B cell (primary cell): Measurements from ENCODE around the gene RNMT.

Source experiments
- EZH2 ChIP-seq: IDR thresholded peaks from 2 replicates; pipeline ENCODE4 v1.6.1; 2012; ENCODE audit warnings: borderline replicate concordance, low read depth, mild to moderate bottlenecking, moderate library complexity, low read length; ENCODE audit not compliant: insufficient read depth, poor library complexity, severe bottlenecking
- TF ChIP-seq, protein P1 (sequence below): fragments of 200-600 bp; IDR thresholded peaks from one replicate; pipeline ENCODE4 v1.8.0; 2022; ENCODE audit warnings: antibody characterized with exemption, mild to moderate bottlenecking

DNA sequence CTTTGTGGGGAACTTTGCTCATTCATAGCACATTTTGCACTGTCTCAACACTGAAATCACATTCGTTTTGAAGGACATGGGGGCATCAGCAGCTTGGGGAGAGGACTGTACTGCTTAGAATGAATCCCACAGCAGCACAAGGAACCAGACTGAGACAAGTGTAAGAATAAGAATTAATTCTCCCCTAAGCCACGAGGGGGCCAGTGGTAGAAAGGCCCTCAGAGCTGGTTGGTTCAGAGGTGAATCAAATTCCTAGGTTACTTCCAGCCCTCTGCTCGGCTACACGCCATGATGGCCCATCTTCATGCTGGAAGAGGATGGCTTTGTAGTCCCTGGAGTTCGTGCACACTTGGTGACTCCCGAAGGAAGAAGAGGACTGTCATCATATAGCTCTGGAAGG lies 85.5 kb downstream of the RNMT start:
- TF ChIP-seq EZH2 = no peak
- TF ChIP-seq, protein P1, sequence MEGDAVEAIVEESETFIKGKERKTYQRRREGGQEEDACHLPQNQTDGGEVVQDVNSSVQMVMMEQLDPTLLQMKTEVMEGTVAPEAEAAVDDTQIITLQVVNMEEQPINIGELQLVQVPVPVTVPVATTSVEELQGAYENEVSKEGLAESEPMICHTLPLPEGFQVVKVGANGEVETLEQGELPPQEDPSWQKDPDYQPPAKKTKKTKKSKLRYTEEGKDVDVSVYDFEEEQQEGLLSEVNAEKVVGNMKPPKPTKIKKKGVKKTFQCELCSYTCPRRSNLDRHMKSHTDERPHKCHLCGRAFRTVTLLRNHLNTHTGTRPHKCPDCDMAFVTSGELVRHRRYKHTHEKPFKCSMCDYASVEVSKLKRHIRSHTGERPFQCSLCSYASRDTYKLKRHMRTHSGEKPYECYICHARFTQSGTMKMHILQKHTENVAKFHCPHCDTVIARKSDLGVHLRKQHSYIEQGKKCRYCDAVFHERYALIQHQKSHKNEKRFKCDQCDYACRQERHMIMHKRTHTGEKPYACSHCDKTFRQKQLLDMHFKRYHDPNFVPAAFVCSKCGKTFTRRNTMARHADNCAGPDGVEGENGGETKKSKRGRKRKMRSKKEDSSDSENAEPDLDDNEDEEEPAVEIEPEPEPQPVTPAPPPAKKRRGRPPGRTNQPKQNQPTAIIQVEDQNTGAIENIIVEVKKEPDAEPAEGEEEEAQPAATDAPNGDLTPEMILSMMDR = no peak
